Mesendoderm (in vitro differentiated cells): ENCODE data around the gene TBX10.

Experiments
- DNase-seq: peaks from one replicate; pipeline ENCODE4 v3.0.0; 2013
- H2AK5ac ChIP-seq: 2 replicates; pipeline ENCODE4 v1.6.1; 2013; ENCODE audit warnings: low read length, inconsistent platforms
- H2BK120ac ChIP-seq: 2 replicates; pipeline ENCODE4 v1.6.1; 2013; ENCODE audit warnings: low read depth, mild to moderate bottlenecking, low read length, moderate library complexity, mixed read lengths
- H2BK15ac ChIP-seq: replicated peaks from 2 replicates; pipeline ENCODE4 v1.6.1; 2013; ENCODE audit warnings: low read depth, mild to moderate bottlenecking, moderate library complexity
- H2BK5ac ChIP-seq: 2 replicates; pipeline ENCODE4 v1.6.1; 2013; ENCODE audit warnings: low read length, inconsistent platforms
- H3K18ac ChIP-seq: 2 replicates; pipeline ENCODE4 v1.6.1; 2013; ENCODE audit warnings: mild to moderate bottlenecking, low read length, mixed read lengths
- H3K23ac ChIP-seq: one replicate; pipeline ENCODE4 v1.6.1; 2013; ENCODE audit warnings: low read length
- H3K27ac ChIP-seq: 2 replicates; pipeline ENCODE4 v1.5.1; 2013; ENCODE audit warnings: low read depth, mild to moderate bottlenecking, inconsistent platforms, low read length, moderate library complexity
- H3K27me3 ChIP-seq: 2 replicates; pipeline ENCODE4 v1.6.1; 2013; ENCODE audit warnings: low read length, control low read depth, mild to moderate bottlenecking, inconsistent platforms; ENCODE audit not compliant: insufficient read depth, poor library complexity
- H3K36me3 ChIP-seq: 2 replicates; pipeline ENCODE4 v1.6.1; 2013; ENCODE audit warnings: low read length, inconsistent platforms; ENCODE audit not compliant: control insufficient read depth, insufficient read depth
- H3K4ac ChIP-seq: one replicate; pipeline ENCODE4 v1.6.1; 2013; ENCODE audit warnings: low read depth, mild to moderate bottlenecking, low read length, moderate library complexity
- H3K4me1 ChIP-seq: 2 replicates; pipeline ENCODE4 v1.6.1; 2013; ENCODE audit warnings: low read depth, low read length, inconsistent platforms; ENCODE audit not compliant: control insufficient read depth
- H3K4me2 ChIP-seq: 2 replicates; pipeline ENCODE4 v1.6.1; 2013; ENCODE audit warnings: low read length
- H3K4me3 ChIP-seq: 2 replicates; pipeline ENCODE4 v1.5.1; 2013; ENCODE audit warnings: mild to moderate bottlenecking, low read length
- H3K56ac ChIP-seq: one replicate; pipeline ENCODE4 v1.6.1; 2013; ENCODE audit warnings: low read length
- H3K79me1 ChIP-seq: 2 replicates; pipeline ENCODE4 v1.6.1; 2013; ENCODE audit warnings: low read length, inconsistent platforms
- H3K79me2 ChIP-seq: 2 replicates; pipeline ENCODE4 v1.6.1; 2013; ENCODE audit warnings: mild to moderate bottlenecking, low read length; ENCODE audit not compliant: control insufficient read depth, insufficient read depth
- H3K9ac ChIP-seq: 2 replicates; pipeline ENCODE4 v1.6.1; 2013; ENCODE audit warnings: low read length, inconsistent platforms
- H4K5ac ChIP-seq: one replicate; pipeline ENCODE4 v1.6.1; 2013; ENCODE audit warnings: low read length
- H4K8ac ChIP-seq: one replicate; pipeline ENCODE4 v1.6.1; 2013; ENCODE audit warnings: low read depth, mild to moderate bottlenecking, control low read depth, low read length, moderate library complexity
- WGBS: extraction: QIAGEN DNeasy Blood & Tissue Kit; methylation state at CpG from one replicate; pipeline ENCODE4 v1.1.7; 2013; ENCODE audit warnings: low lambda C conversion rate, missing lambda C conversion rate; ENCODE audit not compliant: insufficient coverage; ENCODE audit errors: extremely low coverage; 5-methylcytosine and 5-hydroxymethylcytosine counted together

TBX10 gene

GRCh38 chr11:67656278-67656922, 16.8 kb upstream of the TBX10 start:
- Histone ChIP-seq H3K27me3 (no peaks in the 10 kb centered on the region), H2BK120ac (no peak overlapping the region), H3K79me2 (no peaks in the 10 kb centered on the region), H3K27ac (no peak overlapping the region), H3K4ac (no peak overlapping the region), H3K36me3 (no peaks in the 10 kb centered on the region), H2BK15ac (no peak overlapping the region), H3K9ac (no peak overlapping the region), H3K23ac (no peak overlapping the region), H2BK5ac (no peak overlapping the region), H4K5ac (no peak overlapping the region), H3K79me1 (no peaks in the 10 kb centered on the region), H3K56ac (no peak overlapping the region), H2AK5ac (no peak overlapping the region), H3K4me3 (no peak overlapping the region), H3K4me2 (no peak overlapping the region), H3K18ac (no peak overlapping the region), H3K4me1 (no peaks in the 10 kb centered on the region), H4K8ac (no peak overlapping the region)
- no CpG with 5 or more reads among the region's 4 CpGs for WGBS
- DNase-seq, result peak; percentile 33

- H3K4me2 ChIP-seq, result no peak overlapping the region
- H3K27me3 ChIP-seq, result no peaks in the 10 kb centered on the region
- H2AK5ac ChIP-seq, result no peak overlapping the region
- no peak overlapping the region for H3K4me3 ChIP-seq
- H3K18ac ChIP-seq, result no peak overlapping the region
- H2BK120ac ChIP-seq, result no peak overlapping the region
- H2BK15ac ChIP-seq, result no peak overlapping the region
- no peak overlapping the region for H4K5ac ChIP-seq
- no peak overlapping the region for H3K56ac ChIP-seq
- no peaks in the 10 kb centered on the region for H3K79me1 ChIP-seq
- H3K27ac ChIP-seq, result no peak overlapping the region
- WGBS, result no CpG with 5 or more reads among the region's 9 CpGs
- no peak overlapping the region for H3K9ac ChIP-seq
- no peaks in the 10 kb centered on the region for H3K79me2 ChIP-seq
- H4K8ac ChIP-seq, result no peak overlapping the region
- H3K4ac ChIP-seq, result no peak overlapping the region
- no peaks in the 10 kb centered on the region for H3K4me1 ChIP-seq
- no peak overlapping the region for H2BK5ac ChIP-seq
- H3K23ac ChIP-seq, result no peak overlapping the region
- H3K36me3 ChIP-seq, result no peaks in the 10 kb centered on the region
- no peak for DNase-seq
Observed at GRCh38 chr11:67654225-67654624, 14.7 kb upstream of the TBX10 start.

- Histone ChIP-seq H3K36me3 (no peaks in the 10 kb centered on the region), H3K56ac (no peak overlapping the region), H3K79me2 (no peaks in the 10 kb centered on the region), H3K79me1 (no peaks in the 10 kb centered on the region), H3K4me3 (no peak overlapping the region), H3K23ac (no peak overlapping the region), H2BK120ac (no peak overlapping the region), H3K27ac (no peak overlapping the region), H4K8ac (no peak overlapping the region), H2AK5ac (no peak overlapping the region), H3K4me2 (no peak overlapping the region), H3K9ac (no peak overlapping the region), H3K27me3 (no peaks in the 10 kb centered on the region), H3K18ac (no peak overlapping the region), H3K4ac (no peak overlapping the region), H3K4me1 (no peaks in the 10 kb centered on the region), H2BK15ac (no peak overlapping the region), H4K5ac (no peak overlapping the region), H2BK5ac (no peak overlapping the region)
- WGBS, result no CpG with 5 or more reads among the region's 15 CpGs
- DNase-seq, result no peak
Observed at GRCh38 chr11:67652965-67653845, 13.6 kb upstream of the TBX10 start.

DNA sequence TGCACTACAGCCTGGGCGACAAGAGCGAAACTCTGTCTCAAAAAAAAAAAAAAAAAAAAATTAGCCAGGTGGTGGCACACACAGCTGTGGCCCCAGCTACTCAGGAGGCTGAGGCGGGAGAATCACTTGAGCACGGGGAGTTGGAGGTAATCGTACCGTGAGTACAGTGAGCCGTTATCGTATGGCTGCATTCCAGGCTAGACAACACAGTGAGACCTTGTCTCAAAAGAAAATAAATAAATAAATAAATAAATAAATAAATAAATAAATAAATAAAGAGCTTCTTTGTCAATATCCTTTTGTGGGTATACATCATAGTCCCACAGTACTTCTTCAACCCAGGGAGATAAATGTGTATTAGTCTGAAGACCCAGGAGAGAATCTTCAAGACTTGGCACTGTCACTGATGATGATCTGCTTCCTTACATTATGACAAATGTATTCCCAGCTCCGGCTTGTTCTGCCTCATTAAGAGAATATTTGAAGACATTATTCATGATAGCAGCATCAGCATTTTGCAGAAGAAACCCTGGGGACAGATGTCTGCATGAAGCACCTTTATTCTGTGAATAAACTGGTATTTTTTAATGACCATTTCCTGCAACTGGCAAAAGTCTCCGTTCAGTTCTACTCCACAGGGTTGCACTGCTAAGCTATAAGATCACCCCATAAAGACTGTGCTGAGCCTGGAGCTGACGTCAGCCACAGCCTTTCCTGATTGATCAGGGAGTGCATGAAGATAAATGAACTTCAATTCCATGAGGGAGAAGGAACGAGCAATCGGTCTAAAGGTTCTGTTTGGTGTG, 12.6 kb upstream of the TBX10 start:
- no peak overlapping the region for H2AK5ac ChIP-seq
- no peak overlapping the region for H2BK5ac ChIP-seq
- H3K4ac ChIP-seq, result no peak overlapping the region
- H3K9ac ChIP-seq, result no peak overlapping the region
- H3K4me2 ChIP-seq, result no peak overlapping the region
- no peaks in the 10 kb centered on the region for H3K27me3 ChIP-seq
- H3K23ac ChIP-seq, result no peak overlapping the region
- WGBS, result no CpG with 5 or more reads among the region's 13 CpGs
- no peak for DNase-seq
- no peak overlapping the region for H2BK15ac ChIP-seq
- H3K56ac ChIP-seq, result no peak overlapping the region
- no peak overlapping the region for H3K18ac ChIP-seq
- H4K8ac ChIP-seq, result no peak overlapping the region
- H3K4me3 ChIP-seq, result no peak overlapping the region
- no peaks in the 10 kb centered on the region for H3K4me1 ChIP-seq
- H3K79me2 ChIP-seq, result no peaks in the 10 kb centered on the region
- H3K36me3 ChIP-seq, result no peaks in the 10 kb centered on the region
- H3K27ac ChIP-seq, result no peak overlapping the region
- H2BK120ac ChIP-seq, result no peak overlapping the region
- H4K5ac ChIP-seq, result no peak overlapping the region
- H3K79me1 ChIP-seq, result no peaks in the 10 kb centered on the region

- peak overlapping the region; percentile 10 for H3K56ac ChIP-seq
- no peak overlapping the region for H3K23ac ChIP-seq
- H2BK15ac ChIP-seq, result no peak overlapping the region
- no peak overlapping the region for H3K4ac ChIP-seq
- H3K79me2 ChIP-seq, result no peaks in the 10 kb centered on the region
- no peak for DNase-seq
- H3K79me1 ChIP-seq, result no peaks in the 10 kb centered on the region
- H3K4me3 ChIP-seq, result no peak overlapping the region
- no CpG with 5 or more reads among the region's 22 CpGs for WGBS
- no peak overlapping the region for H3K27ac ChIP-seq
- no peak overlapping the region for H4K5ac ChIP-seq
- no peak overlapping the region for H2AK5ac ChIP-seq
- H2BK120ac ChIP-seq, result no peak overlapping the region
- H3K18ac ChIP-seq, result no peak overlapping the region
- H3K4me2 ChIP-seq, result no peak overlapping the region
- H3K36me3 ChIP-seq, result no peaks in the 10 kb centered on the region
- H3K9ac ChIP-seq, result no peak overlapping the region
- H2BK5ac ChIP-seq, result no peak overlapping the region
- no peaks in the 10 kb centered on the region for H3K27me3 ChIP-seq
- no peak overlapping the region for H4K8ac ChIP-seq
- no peaks in the 10 kb centered on the region for H3K4me1 ChIP-seq
Observed at GRCh38 chr11:67649634-67650510, 10.3 kb upstream of the TBX10 start.
